ENCODE data around the gene FLAD1. TPM values are rescaled to one million over a fixed set of nuclear protein-coding genes. Genes with fewer than 3 reads are reported as not detected.

Gene FLAD1
- total and polyA plus RNA-seq, 2 of the 8 experiments (the other 6 are each of a cell fraction or from before 2014, with no cell fraction given) = 104 to 143 TPM

DNA sequence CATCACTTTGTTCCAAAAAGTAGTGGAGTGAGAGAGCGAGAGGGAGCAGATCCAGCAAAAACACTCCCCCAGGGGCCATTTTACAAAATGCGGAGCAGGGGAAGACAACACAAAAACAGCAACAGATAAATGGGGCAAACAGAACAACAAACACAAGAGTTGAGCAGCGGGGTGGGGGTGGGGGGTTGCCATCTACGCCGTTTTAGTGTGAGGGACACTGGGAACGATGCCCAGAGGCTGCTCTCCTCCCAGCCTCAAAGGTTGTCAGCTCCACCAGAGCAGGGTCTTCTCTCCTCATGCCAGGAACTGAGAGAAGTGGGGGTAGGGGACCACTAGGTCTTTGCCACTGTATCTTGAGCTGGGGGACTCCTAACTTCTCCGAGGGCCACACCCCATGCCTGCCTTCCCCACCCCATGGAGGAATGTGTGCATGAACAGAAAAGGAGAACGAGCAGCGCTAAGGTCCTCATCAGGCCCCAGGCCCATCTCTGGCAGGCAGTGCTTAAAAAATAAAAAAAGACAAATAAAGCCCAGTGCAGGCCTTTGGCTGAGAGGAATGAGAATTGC is 26.0 kb upstream of the FLAD1 start (continued):
- no peak for TF ChIP-seq NANOG (IDR thresholded peaks at IDR 0.05; ENCODE audit: insufficient read depth, low read depth, low read length, poor library complexity, severe bottlenecking)
- no peak for TF ChIP-seq EP300 (IDR thresholded peaks at IDR 0.05; ENCODE audit: borderline replicate concordance in 1 of 2, low read depth in 2 of 2, low read length in 2 of 2)
- no peak for TF ChIP-seq ZNF274 (IDR thresholded peaks at IDR 0.05; ENCODE audit: borderline replicate concordance, extremely low read depth, low read length)
- TF ChIP-seq SRF (IDR thresholded peaks at IDR 0.05; ENCODE audit: low read depth, low read length) = no peak
- no peak for TF ChIP-seq TAF1 (IDR thresholded peaks at IDR 0.05; ENCODE audit: low read depth, low read length)
- TF ChIP-seq, protein P1, sequence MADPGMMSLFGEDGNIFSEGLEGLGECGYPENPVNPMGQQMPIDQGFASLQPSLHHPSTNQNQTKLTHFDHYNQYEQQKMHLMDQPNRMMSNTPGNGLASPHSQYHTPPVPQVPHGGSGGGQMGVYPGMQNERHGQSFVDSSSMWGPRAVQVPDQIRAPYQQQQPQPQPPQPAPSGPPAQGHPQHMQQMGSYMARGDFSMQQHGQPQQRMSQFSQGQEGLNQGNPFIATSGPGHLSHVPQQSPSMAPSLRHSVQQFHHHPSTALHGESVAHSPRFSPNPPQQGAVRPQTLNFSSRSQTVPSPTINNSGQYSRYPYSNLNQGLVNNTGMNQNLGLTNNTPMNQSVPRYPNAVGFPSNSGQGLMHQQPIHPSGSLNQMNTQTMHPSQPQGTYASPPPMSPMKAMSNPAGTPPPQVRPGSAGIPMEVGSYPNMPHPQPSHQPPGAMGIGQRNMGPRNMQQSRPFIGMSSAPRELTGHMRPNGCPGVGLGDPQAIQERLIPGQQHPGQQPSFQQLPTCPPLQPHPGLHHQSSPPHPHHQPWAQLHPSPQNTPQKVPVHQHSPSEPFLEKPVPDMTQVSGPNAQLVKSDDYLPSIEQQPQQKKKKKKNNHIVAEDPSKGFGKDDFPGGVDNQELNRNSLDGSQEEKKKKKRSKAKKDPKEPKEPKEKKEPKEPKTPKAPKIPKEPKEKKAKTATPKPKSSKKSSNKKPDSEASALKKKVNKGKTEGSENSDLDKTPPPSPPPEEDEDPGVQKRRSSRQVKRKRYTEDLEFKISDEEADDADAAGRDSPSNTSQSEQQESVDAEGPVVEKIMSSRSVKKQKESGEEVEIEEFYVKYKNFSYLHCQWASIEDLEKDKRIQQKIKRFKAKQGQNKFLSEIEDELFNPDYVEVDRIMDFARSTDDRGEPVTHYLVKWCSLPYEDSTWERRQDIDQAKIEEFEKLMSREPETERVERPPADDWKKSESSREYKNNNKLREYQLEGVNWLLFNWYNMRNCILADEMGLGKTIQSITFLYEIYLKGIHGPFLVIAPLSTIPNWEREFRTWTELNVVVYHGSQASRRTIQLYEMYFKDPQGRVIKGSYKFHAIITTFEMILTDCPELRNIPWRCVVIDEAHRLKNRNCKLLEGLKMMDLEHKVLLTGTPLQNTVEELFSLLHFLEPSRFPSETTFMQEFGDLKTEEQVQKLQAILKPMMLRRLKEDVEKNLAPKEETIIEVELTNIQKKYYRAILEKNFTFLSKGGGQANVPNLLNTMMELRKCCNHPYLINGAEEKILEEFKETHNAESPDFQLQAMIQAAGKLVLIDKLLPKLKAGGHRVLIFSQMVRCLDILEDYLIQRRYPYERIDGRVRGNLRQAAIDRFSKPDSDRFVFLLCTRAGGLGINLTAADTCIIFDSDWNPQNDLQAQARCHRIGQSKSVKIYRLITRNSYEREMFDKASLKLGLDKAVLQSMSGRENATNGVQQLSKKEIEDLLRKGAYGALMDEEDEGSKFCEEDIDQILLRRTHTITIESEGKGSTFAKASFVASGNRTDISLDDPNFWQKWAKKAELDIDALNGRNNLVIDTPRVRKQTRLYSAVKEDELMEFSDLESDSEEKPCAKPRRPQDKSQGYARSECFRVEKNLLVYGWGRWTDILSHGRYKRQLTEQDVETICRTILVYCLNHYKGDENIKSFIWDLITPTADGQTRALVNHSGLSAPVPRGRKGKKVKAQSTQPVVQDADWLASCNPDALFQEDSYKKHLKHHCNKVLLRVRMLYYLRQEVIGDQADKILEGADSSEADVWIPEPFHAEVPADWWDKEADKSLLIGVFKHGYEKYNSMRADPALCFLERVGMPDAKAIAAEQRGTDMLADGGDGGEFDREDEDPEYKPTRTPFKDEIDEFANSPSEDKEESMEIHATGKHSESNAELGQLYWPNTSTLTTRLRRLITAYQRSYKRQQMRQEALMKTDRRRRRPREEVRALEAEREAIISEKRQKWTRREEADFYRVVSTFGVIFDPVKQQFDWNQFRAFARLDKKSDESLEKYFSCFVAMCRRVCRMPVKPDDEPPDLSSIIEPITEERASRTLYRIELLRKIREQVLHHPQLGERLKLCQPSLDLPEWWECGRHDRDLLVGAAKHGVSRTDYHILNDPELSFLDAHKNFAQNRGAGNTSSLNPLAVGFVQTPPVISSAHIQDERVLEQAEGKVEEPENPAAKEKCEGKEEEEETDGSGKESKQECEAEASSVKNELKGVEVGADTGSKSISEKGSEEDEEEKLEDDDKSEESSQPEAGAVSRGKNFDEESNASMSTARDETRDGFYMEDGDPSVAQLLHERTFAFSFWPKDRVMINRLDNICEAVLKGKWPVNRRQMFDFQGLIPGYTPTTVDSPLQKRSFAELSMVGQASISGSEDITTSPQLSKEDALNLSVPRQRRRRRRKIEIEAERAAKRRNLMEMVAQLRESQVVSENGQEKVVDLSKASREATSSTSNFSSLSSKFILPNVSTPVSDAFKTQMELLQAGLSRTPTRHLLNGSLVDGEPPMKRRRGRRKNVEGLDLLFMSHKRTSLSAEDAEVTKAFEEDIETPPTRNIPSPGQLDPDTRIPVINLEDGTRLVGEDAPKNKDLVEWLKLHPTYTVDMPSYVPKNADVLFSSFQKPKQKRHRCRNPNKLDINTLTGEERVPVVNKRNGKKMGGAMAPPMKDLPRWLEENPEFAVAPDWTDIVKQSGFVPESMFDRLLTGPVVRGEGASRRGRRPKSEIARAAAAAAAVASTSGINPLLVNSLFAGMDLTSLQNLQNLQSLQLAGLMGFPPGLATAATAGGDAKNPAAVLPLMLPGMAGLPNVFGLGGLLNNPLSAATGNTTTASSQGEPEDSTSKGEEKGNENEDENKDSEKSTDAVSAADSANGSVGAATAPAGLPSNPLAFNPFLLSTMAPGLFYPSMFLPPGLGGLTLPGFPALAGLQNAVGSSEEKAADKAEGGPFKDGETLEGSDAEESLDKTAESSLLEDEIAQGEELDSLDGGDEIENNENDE (IDR thresholded peaks at IDR 0.05; ENCODE audit: insufficient replicate concordance, low read length) = no peak
- no peak for TF ChIP-seq RBBP5 (IDR thresholded peaks at IDR 0.05; ENCODE audit: borderline replicate concordance, low read depth, low read length)

Measured in H1 (cell line).